ENCODE results near the gene SFXN3. TPM values are rescaled to one million over a fixed set of nuclear protein-coding genes. Genes with fewer than 3 reads are reported as not detected.

The SFXN3 gene
- total and polyA plus RNA-seq, 10 of the 15 experiments (the other 5 are each of a cell fraction or from before 2014, with no cell fraction given): 0.05 to 11.3 (median 1.2) TPM

GRCh38 chr10:101007099-101007711 is 23.8 kb upstream of the SFXN3 start:
- Histone ChIP-seq H3K27me3 (replicated peaks in 1 of 2; ENCODE audit: control insufficient read depth in 2 of 2, insufficient read depth in 2 of 2, low read length in 1 of 2) (no peaks in the 10 kb centered on the region), H3K9ac (ENCODE audit: control insufficient read depth, insufficient read depth, low read length) (no peak overlapping the region), H3K36me3 (ENCODE audit: control insufficient read depth in 2 of 2, insufficient read depth in 2 of 2, low read length in 1 of 2) (peaks cover 0 to 2% of the 10 kb centered on the region in 2 experiments; a peak in 2 of 4 replicates), H3K4me3 (no peak overlapping the region), H4K20me1 (ENCODE audit: control insufficient read depth, insufficient read depth) (no peaks in the 10 kb centered on the region), H3K4me1 (ENCODE audit: control insufficient read depth, insufficient read depth, low read length) (no peaks in the 10 kb centered on the region; the same call in 1 of the 2 replicates), H3K9me3 (replicated peaks; ENCODE audit: control insufficient read depth, insufficient read depth, low read length) (no peaks in the 10 kb centered on the region), H3K79me2 (ENCODE audit: control insufficient read depth, insufficient read depth, low read length) (no peaks in the 10 kb centered on the region), H3K4me2 (ENCODE audit: control insufficient read depth, insufficient read depth) (no peak overlapping the region), H2AFZ (ENCODE audit: control insufficient read depth, low read depth, low read length) (no peak overlapping the region), H3K27ac (ENCODE audit: control insufficient read depth, insufficient read depth) (no peak overlapping the region)
- ChIA-PET SMC1A (ENCODE audit: uncharacterized antibody, unreplicated experiment) (no interaction called here), POLR2A (interaction anchor here (1.3 kb wide), 1 partner anchor 45 kb away, joined by 7 read pairs; no protein-coding TSS in a partner anchor), CTCF (interaction anchor here (1.0 to 3.0 kb wide), 3 partner anchors 9 to 11 kb away, joined by 8 to 13 read pairs (median 9); no protein-coding TSS in a partner anchor), RAD21 (ENCODE audit: unreplicated experiment) (no interaction called here)
- in situ Hi-C loops (cut with MboI) (no loop called here), intact Hi-C loops (cut with micrococcal nuclease; ENCODE audit: unreplicated experiment) (no loop called here)
- TF ChIP-seq YBX1 (IDR thresholded peaks at IDR 0.05) (no peak), RBBP5 (conservative IDR thresholded peaks at IDR 0.05) (no peak), ZZZ3 (IDR thresholded peaks at IDR 0.05; ENCODE audit: control insufficient read depth, insufficient read length, low read depth) (no peak), SUPT20H (IDR thresholded peaks at IDR 0.05; ENCODE audit: borderline replicate concordance, control insufficient read depth, low read depth, low read length) (no peak), RAD51 (IDR thresholded peaks at IDR 0.05) (no peak)
- no TSS peak for BruUV-seq (replicated peaks)
- FAIRE-seq: no peak
- no peak for ATAC-seq
- WGBS (ENCODE audit: insufficient coverage, insufficient replicate concordance, low lambda C conversion rate, missing lambda C conversion rate): 66% methylated on average over 11 of the region's 11 CpGs
- DNase-seq (ENCODE audit: low read depth, low spot score): no peak
